HL-60 (cell line): ENCODE results near the gene CEP170.

ENCODE experiments used
- DNase-seq, 2 experiments: peaks; one replicate each; pipeline ENCODE4 v3.0.0-alpha.2; 2010 to 2020; ENCODE audit warnings: low read depth in 1 of 2, low spot score in 1 of 2
- H3K27ac ChIP-seq: fragments of 250-450 bp; sonication (Bioruptor Pico); replicated peaks from 2 replicates; pipeline ENCODE4 v1.5.1; 2020; ENCODE audit warnings: mild to moderate bottlenecking, moderate library complexity
- H3K27me3 ChIP-seq: fragments of 250-450 bp; sonication (Bioruptor Pico); 2 replicates; pipeline ENCODE4 v1.5.1; 2021; ENCODE audit warnings: mild to moderate bottlenecking, moderate library complexity; ENCODE audit not compliant: insufficient read depth, poor library complexity, severe bottlenecking
- H3K4me3 ChIP-seq: replicated peaks from 2 replicates; pipeline ENCODE4 v1.5.1; 2011; ENCODE audit warnings: mild to moderate bottlenecking, control low read depth, low read length; ENCODE audit not compliant: insufficient read depth
- CTCF ChIP-seq: IDR thresholded peaks from one replicate; pipeline ENCODE4 v1.5.1; 2011; ENCODE audit warnings: low read length, control low read depth, inconsistent platforms; ENCODE audit not compliant: insufficient read depth
- GABPA ChIP-seq: IDR thresholded peaks from 2 replicates; pipeline ENCODE4 v1.6.1; 2012; ENCODE audit warnings: low read depth
- POLR2AphosphoS5 ChIP-seq: IDR thresholded peaks from 2 replicates; pipeline ENCODE4 v1.6.1; 2012; ENCODE audit warnings: low read depth
- REST ChIP-seq: IDR thresholded peaks from 2 replicates; pipeline ENCODE4 v1.6.1; 2012; ENCODE audit warnings: low read depth; ENCODE audit not compliant: insufficient replicate concordance
- SPI1 ChIP-seq: IDR thresholded peaks from 2 replicates; pipeline ENCODE4 v1.6.1; 2012; ENCODE audit warnings: low read depth, mild to moderate bottlenecking, borderline replicate concordance

The CEP170 gene

GRCh38 chr1:243257189-243257588, 2.1 kb upstream of the CEP170 start:
- peak overlapping the region; percentile 12; the same call in 1 of the 2 replicates for H3K4me3 ChIP-seq
- TF ChIP-seq GABPA (no peak), POLR2AphosphoS5 (no peak), CTCF (no peak), SPI1 (no peak), REST (no peak)
- peak overlapping the region; percentile 92 for H3K27ac ChIP-seq
- no peak for DNase-seq
- H3K27me3 ChIP-seq, result no peaks in the 10 kb centered on the region

GRCh38 chr1:243256590-243256989, 1.5 kb upstream of the CEP170 start:
- Histone ChIP-seq H3K27me3 (no peaks in the 10 kb centered on the region), H3K4me3 (peak overlapping the region; percentile 74), H3K27ac (peak overlapping the region; percentile 92)
- no peak for DNase-seq
- TF ChIP-seq GABPA, result no peak
- TF ChIP-seq POLR2AphosphoS5, result no peak
- TF ChIP-seq REST, result no peak
- no peak for TF ChIP-seq CTCF
- TF ChIP-seq SPI1, result no peak

GRCh38 chr1:243255791-243256512, 871 bp upstream of the CEP170 start, which contains the start of gene SDCCAG8:
TSS of gene SDCCAG8 (plus strand) at chr1:243256041. CDS start at chr1:243256174, 133 bp downstream.
- H3K27ac ChIP-seq, result peak within 1 kb of the TSS; percentile 92
- TF ChIP-seq GABPA (no peak), POLR2AphosphoS5 (peak; percentile 90)
- H3K4me3 ChIP-seq, result peak within 1 kb of the TSS; percentile 74
- H3K27me3 ChIP-seq, result no peaks in the 10 kb centered on the region
- peak; percentile 99 for DNase-seq

- TF ChIP-seq POLR2AphosphoS5 (peak; percentile 58; the same call in 1 of the 2 replicates), GABPA (no peak), CTCF (no peak), REST (peak; percentile 25), SPI1 (no peak)
- no peaks in the 10 kb centered on the region for H3K27me3 ChIP-seq
- peak overlapping the region; percentile 92 for H3K27ac ChIP-seq
- DNase-seq, result peak; percentile 63 to 81
- H3K4me3 ChIP-seq, result peak overlapping the region; percentile 74
These were observed 701 bp downstream of the CEP170 start for GRCh38 chr1:243254233-243254926.
